Skeletal muscle satellite cell (primary cell): ENCODE data around the gene MAN2C1.
"Not testable (repeated sequence)": the region's sequence is repeated elsewhere in the genome, so short reads cannot be mapped to it uniquely, and the experiment has no call there.

Experiments
- H3K27me3 ChIP-seq: 2 replicates; pipeline ENCODE4 v1.7.0; 2013; ENCODE audit warnings: low read length; ENCODE audit not compliant: control insufficient read depth, insufficient read depth
- H3K36me3 ChIP-seq: 2 replicates; pipeline ENCODE4 v1.7.0; 2013; ENCODE audit warnings: mild to moderate bottlenecking, control low read depth, low read length; ENCODE audit not compliant: insufficient read depth
- H3K4me1 ChIP-seq: 2 replicates; pipeline ENCODE4 v1.7.0; 2013; ENCODE audit warnings: low read length; ENCODE audit not compliant: control insufficient read depth, insufficient read depth
- H3K4me2 ChIP-seq: 2 replicates; pipeline ENCODE4 v1.7.0; 2013; ENCODE audit warnings: mild to moderate bottlenecking, low read length
- H3K4me3 ChIP-seq: 2 replicates; pipeline ENCODE4 v1.7.0; 2013; ENCODE audit warnings: low read length
- H3K9ac ChIP-seq: 2 replicates; pipeline ENCODE4 v1.7.0; 2013; ENCODE audit warnings: mild to moderate bottlenecking, low read depth, low read length, moderate library complexity
- H3K9me3 ChIP-seq: replicated peaks from 2 replicates; pipeline ENCODE4 v1.7.0; 2013; ENCODE audit warnings: mild to moderate bottlenecking, control low read depth, low read length

The MAN2C1 gene

DNA sequence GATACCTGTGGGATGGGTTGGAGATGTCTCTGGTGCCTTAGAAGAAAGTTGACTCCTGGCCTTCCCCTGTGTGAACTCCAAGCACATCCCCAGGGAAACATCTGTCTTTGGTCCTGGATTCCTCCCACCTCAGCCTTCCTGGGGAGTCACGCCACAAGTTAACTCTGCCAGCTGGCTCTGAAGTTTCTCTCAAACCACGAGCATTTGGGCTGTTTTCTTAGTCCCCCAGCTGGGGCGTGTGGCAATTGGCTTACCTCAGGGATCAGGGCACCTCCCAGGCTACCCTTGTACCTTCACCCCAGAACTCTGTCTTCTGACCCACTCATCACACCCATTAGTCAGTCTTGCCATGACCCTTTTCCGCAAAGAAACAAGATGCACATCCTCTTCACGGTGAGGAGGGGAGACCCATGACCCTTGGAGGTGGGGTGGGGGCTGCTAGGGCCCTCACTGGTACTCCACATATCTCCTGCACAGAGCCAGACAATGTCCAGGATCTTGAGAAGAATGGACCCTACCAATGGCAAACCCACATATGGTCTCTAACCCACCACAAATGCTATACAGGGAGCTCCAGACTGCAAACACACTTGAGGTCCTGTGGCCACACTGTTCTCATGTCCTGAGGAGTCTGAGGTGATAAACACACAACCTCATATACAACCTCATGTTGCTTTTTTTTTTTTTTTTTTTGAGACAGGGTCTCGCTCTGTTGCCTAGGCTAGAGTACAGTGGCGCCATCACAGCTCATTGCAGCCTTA, 17.6 kb downstream of the MAN2C1 start:
- no peak overlapping the region for H3K9ac ChIP-seq
- H3K4me3 ChIP-seq = no peak overlapping the region
- no peaks in the 10 kb centered on the region for H3K9me3 ChIP-seq
- no peak overlapping the region for H3K4me2 ChIP-seq
- peaks cover 19% of the 10 kb centered on the region for H3K4me1 ChIP-seq
- peaks cover 2% of the 10 kb centered on the region for H3K36me3 ChIP-seq
- H3K27me3 ChIP-seq = peaks cover 11% of the 10 kb centered on the region

DNA sequence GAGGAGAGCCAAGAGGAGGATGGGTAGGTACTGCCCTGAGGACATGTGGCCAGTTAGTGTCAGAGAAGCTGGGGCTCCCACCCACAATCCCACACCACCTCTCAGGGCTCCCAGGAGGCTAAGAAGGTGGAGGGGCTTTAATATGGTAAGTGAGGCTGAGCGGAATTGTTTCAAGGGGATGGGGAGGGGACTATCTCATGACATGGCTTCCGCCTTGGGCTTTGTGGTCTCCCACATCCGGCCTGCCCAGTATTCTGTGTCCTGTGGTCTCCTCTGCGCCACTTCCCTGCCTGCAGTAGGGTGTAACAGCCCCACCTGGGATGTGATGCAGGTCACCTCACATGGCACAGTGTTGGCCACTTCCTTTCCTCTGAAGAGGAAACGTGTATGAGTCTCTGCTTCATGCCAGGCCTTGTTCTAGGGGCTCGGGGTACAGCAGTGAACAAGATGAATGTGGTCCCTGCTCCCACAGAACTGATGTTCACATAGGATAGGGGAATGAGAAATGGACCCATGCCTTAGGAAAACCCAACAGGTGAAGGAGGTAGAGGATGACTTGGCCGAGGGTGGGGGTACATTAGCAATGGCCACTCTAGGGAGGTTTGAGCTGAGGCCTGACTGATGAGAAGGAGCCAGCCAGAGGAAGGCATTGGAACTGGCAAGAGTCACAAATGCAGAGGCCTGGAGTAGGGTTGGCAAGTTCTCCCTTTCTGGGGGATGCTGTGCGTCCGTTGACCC, 18.4 kb downstream of the MAN2C1 start:
- H3K4me2 ChIP-seq = no peak overlapping the region
- H3K27me3 ChIP-seq = peaks cover 11% of the 10 kb centered on the region
- H3K9me3 ChIP-seq = no peaks in the 10 kb centered on the region
- no peak overlapping the region for H3K4me3 ChIP-seq
- no peak overlapping the region for H3K9ac ChIP-seq
- H3K4me1 ChIP-seq = peaks cover 19% of the 10 kb centered on the region
- no peaks in the 10 kb centered on the region for H3K36me3 ChIP-seq

DNA sequence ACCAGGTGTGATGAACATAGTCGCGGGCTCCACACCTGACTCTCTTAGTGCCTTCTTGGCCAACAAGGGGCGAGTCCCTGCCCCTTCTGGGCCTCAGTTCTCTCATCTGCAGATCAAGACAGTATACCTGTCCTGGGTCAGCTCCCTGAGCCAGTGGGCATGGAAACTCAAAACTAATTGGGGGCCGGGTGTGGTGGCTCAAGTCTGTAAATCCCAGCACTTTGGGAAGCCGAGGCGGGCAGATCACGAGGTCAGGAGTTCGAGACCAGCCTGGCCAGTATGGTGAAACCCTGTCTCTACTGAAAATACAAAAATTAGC, 19.1 kb downstream of the MAN2C1 start:
- Histone ChIP-seq H3K4me2 (peak overlapping the region; percentile 95), H3K4me1 (peaks cover 19% of the 10 kb centered on the region), H3K27me3 (peaks cover 11% of the 10 kb centered on the region)
- H3K36me3 ChIP-seq, H3K9me3 ChIP-seq, H3K9ac ChIP-seq, H3K4me3 ChIP-seq: not testable (repeated sequence)

DNA sequence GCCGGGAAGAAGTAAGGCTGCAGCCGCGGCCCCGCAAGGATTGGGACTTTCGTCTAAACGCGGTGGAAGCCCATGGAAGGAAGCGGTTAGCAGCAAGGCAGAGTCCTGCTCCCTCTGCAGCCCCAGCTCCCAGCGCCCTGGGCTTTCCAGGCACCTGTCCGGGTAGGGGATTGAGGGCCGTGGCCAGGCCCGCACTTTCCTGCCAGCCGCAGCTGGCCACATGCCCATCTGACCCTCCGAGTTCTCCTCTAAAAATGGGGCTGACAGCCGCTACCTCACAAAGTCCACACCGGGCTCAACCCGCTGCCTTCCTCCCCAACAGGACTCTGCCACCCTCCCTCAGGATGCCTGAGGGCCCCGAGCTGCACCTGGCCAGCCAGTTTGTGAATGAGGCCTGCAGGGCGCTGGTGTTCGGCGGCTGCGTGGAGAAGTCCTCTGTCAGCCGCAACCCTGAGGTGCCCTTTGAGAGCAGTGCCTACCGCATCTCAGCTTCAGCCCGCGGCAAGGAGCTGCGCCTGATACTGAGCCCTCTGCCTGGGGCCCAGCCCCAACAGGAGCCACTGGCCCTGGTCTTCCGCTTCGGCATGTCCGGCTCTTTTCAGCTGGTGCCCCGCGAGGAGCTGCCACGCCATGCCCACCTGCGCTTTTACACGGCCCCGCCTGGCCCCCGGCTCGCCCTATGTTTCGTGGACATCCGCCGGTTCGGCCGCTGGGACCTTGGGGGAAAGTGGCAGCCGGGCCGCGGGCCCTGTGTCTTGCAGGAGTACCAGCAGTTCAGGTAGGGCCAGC, 19.7 kb downstream of the MAN2C1 start:
- H3K9me3 ChIP-seq = no peaks in the 10 kb centered on the region
- H3K4me2 ChIP-seq = peak overlapping the region; percentile 95
- peaks cover 11% of the 10 kb centered on the region for H3K27me3 ChIP-seq
- H3K4me1 ChIP-seq = peaks cover 19% of the 10 kb centered on the region
- peak overlapping the region; percentile 77 for H3K4me3 ChIP-seq
- peak overlapping the region; percentile 75 for H3K9ac ChIP-seq
- H3K36me3 ChIP-seq = no peaks in the 10 kb centered on the region

DNA sequence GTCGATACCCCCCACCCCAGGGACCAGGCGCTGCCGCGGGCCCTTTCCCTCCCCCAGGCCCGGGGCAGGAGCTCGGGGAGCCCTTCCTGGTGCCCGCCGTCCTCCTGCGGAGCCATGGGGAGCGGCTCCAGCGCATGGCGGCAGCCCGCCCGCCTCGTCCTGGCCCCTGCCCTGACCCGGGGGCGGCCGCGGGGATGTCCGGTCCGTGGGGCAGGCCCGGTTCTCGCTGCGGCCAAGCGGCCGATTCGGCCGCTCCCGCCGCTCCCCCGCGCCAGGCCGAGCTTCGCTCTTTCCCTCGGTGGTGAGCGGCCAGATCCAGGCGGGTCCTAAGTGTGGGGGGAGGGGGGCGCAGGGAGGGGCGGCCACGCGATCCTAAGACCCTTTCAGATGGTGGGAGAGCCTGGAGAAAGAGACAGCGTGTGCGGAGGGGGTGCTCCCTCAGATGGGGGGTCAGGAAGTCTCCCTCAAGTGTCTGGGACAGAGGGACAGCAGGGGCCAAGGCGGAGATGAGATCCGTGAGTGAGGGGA, 20.3 kb downstream of the MAN2C1 start:
- H3K9me3 ChIP-seq = no peaks in the 10 kb centered on the region
- peak overlapping the region; percentile 95 for H3K4me2 ChIP-seq
- H3K4me1 ChIP-seq = peaks cover 19% of the 10 kb centered on the region
- peaks cover 11% of the 10 kb centered on the region for H3K27me3 ChIP-seq
- no peaks in the 10 kb centered on the region for H3K36me3 ChIP-seq
- peak overlapping the region; percentile 77 for H3K4me3 ChIP-seq
- peak overlapping the region; percentile 75 for H3K9ac ChIP-seq

DNA sequence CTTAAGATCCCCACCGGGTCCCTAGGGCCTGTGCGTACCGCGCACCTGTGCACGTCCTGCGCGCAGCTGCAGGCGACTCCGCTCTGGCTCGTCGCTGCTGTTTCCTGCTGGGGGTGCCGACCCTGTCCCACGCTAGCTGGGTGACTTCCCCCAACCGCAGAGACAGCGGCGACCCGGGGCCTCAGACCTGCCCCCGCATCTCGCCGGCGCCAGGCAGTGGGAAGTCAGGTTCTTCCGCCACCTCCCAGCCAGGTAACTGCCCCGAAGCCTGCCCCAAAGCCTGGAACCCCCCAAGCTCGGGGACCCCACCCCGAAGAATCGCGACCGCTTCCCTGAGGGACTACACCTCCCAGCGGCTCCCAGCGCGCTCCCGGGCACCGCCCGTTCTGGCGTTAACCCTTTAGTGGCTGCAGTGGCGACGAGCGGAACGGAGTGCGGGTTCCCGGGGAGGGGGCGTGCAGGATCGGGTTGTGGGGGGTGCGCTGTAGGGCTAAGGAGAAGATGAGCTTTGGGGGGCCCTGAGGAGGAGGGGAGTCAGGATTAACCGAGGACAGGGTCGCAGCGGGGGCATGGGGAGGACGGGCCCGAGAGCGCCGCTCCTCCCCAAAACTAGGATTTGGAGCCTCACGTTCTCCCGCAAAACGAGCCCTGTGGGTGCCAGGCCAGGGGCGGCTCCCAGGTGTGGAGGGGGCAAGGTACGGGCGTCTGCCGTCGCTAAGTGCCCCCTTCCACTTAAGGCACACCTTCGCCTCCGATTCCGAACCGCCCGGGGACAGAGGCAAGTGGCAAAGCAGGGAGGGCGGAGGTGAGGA, 21.0 kb downstream of the MAN2C1 start:
- H3K4me1 ChIP-seq = peaks cover 19% of the 10 kb centered on the region
- no peaks in the 10 kb centered on the region for H3K9me3 ChIP-seq
- peak overlapping the region; percentile 75 for H3K9ac ChIP-seq
- no peaks in the 10 kb centered on the region for H3K36me3 ChIP-seq
- peak overlapping the region; percentile 77 for H3K4me3 ChIP-seq
- H3K4me2 ChIP-seq = peak overlapping the region; percentile 95
- H3K27me3 ChIP-seq = peaks cover 11% of the 10 kb centered on the region

DNA sequence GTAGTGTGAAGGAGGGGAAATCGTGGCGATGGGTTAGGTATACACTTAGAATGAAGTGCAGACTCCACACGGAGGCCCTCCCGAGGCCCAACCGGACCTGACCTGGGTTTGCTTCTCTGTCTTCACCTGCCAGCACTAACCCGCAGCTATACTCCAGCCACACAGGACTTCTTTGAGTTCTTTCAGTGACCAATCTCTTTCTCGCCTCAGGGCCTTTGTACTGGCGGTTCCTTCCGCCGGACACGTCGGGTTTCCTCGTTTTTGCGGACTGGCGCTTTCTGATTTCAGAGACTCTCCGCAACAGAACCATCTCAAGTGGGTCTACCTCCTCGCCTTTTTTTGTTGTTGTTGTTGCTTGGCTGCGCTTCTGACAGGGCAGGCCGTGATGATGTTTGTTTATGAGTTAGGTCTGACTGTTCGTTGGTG, 21.6 kb downstream of the MAN2C1 start, which contains the start of gene NEIL1:
TSS of gene NEIL1 (plus strand) at position 244 of the 426 bp plus-strand sequence. CDS start 1,867 bp downstream, outside the sequence.
- Histone ChIP-seq H3K9ac (peak within 1 kb of the TSS; percentile 75), H3K36me3 (no peaks in the 10 kb centered on the region), H3K4me2 (peak within 1 kb of the TSS; percentile 95), H3K4me3 (peak within 1 kb of the TSS; percentile 77), H3K4me1 (peaks cover 19% of the 10 kb centered on the region), H3K9me3 (no peaks in the 10 kb centered on the region), H3K27me3 (peaks cover 11% of the 10 kb centered on the region)

DNA sequence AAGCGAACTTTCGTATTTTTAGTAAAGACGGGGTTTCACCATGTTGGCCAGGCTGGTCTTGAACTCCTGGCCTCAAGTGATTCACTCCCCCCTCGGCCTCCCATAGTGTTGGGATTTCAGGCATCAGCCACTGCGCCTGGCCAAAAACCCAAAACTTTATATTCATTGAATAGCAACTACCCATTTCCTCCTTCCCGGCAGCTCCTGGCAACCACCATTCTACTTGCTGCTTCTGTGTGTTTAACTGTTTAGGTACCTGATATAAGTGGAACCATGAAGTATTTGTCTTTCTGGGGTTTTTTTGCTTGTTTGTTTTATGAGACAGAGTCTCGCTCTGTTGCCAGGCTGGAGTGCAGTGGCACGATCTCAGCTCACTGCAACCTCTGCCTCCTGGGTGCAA, 24.5 kb downstream of the MAN2C1 start:
- not testable (repeated sequence) for H3K4me2 ChIP-seq, H3K9ac ChIP-seq, H3K4me3 ChIP-seq, H3K9me3 ChIP-seq, H3K27me3 ChIP-seq
- peaks cover 16% of the 10 kb centered on the region for H3K36me3 ChIP-seq
- peaks cover 17% of the 10 kb centered on the region for H3K4me1 ChIP-seq

DNA sequence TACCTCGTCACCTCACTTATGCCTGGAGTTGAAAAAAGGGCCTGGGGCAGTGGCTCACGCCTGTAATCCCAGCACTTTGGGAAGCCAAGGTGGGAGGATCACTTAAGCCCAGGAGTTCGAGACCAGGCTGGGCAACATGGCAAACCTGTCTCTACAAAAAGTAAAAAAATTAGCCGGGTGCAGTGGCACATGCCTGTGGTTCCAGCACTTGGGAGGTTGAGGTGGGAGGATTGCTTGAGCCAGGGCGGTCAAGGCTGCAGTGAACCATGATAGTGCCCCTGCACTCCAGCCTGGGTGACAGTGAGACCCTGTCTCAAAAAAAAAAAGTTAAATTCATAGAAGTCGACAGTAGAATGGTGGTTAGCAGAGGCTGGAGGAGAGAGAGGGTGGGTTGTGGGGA, 26.2 kb downstream of the MAN2C1 start:
- peaks cover 3% of the 10 kb centered on the region for H3K4me1 ChIP-seq

DNA sequence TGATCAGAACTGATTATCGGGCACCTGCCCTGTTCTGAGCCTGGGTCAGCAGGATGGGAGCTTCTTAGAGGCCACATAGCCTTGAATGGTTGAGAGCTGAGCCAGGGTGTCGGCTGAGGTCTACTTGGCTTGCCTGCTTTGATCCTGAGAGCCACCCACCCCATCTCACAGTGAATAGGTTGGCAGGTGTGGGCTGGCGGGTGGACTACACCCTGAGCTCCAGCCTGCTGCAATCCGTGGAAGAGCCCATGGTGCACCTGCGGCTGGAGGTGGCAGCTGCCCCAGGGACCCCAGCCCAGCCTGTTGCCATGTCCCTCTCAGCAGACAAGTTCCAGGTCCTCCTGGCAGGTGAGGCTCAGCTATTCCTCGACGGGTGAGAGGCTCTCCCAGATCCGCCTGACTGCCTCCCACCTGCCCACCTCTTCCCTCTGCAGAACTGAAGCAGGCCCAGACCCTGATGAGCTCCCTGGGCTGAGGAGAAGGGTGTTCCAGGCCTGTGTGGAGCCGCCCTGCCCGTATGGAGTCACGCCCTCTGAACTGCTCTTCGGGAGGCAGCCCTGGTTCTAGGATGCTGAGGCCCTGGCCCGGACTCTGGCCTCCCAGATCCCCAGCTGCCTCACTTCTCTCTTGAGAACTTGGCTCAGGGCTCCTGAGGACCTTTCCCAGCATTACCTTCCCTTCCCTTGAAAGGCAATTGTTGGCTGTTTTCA, 28.7 kb downstream of the MAN2C1 start:
- Histone ChIP-seq H3K4me1 (peaks cover 12% of the 10 kb centered on the region), H3K4me2 (no peak overlapping the region), H3K9ac (no peak overlapping the region), H3K27me3 (no peaks in the 10 kb centered on the region), H3K4me3 (no peak overlapping the region), H3K9me3 (no peaks in the 10 kb centered on the region), H3K36me3 (peaks cover 23% of the 10 kb centered on the region)

More for the DNA sequence above, 26.2 kb downstream of the MAN2C1 start:
- H3K4me2 ChIP-seq = no peak overlapping the region
- H3K4me3 ChIP-seq = no peak overlapping the region
- H3K9ac ChIP-seq = no peak overlapping the region
- no peaks in the 10 kb centered on the region for H3K27me3 ChIP-seq
- peaks cover 23% of the 10 kb centered on the region for H3K36me3 ChIP-seq
- no peaks in the 10 kb centered on the region for H3K9me3 ChIP-seq
